Raji (cell line): ENCODE results near the gene BMP2K.

Experiments used
- POLR2A ChIP-seq: IDR thresholded peaks from 2 replicates; pipeline ENCODE4 v1.6.1; 2011; ENCODE audit warnings: low read depth, low read length, control low read depth; ENCODE audit not compliant: insufficient read depth

The BMP2K gene

GRCh38 chr4:78870056-78870455, 93.9 kb downstream of the BMP2K start:
- TF ChIP-seq POLR2A, result no peak

- no peak for TF ChIP-seq POLR2A
These were observed 100.6 kb downstream of the BMP2K start for GRCh38 chr4:78876568-78877320.

GRCh38 chr4:78878031-78878430, 101.9 kb downstream of the BMP2K start:
- TF ChIP-seq POLR2A, result no peak

GRCh38 chr4:78880874-78881492, 104.8 kb downstream of the BMP2K start:
- TF ChIP-seq POLR2A, result no peak

GRCh38 chr4:78885598-78885997, 109.4 kb downstream of the BMP2K start:
- TF ChIP-seq POLR2A, result no peak

- TF ChIP-seq POLR2A, result no peak
These were observed 113.8 kb downstream of the BMP2K start for GRCh38 chr4:78889955-78890354.

- TF ChIP-seq POLR2A, result no peak
These were observed 123.2 kb downstream of the BMP2K start for GRCh38 chr4:78899302-78899701.

- TF ChIP-seq POLR2A, result no peak
These were observed 125.7 kb downstream of the BMP2K start for GRCh38 chr4:78901882-78902281.

- no peak for TF ChIP-seq POLR2A
These were observed 126.1 kb downstream of the BMP2K start for GRCh38 chr4:78902298-78902697.

- TF ChIP-seq POLR2A, result no peak
These were observed 128.0 kb downstream of the BMP2K start for GRCh38 chr4:78904143-78904542.

GRCh38 chr4:78907638-78908037, 131.5 kb downstream of the BMP2K start:
- TF ChIP-seq POLR2A, result no peak

GRCh38 chr4:78910612-78911011, 134.5 kb downstream of the BMP2K start:
- TF ChIP-seq POLR2A, result no peak

- no peak for TF ChIP-seq POLR2A
These were observed 146.1 kb downstream of the BMP2K start for GRCh38 chr4:78922207-78922606.

GRCh38 chr4:78923464-78924312, 147.5 kb downstream of the BMP2K start:
- TF ChIP-seq POLR2A, result no peak

GRCh38 chr4:78926826-78927225, 150.7 kb downstream of the BMP2K start:
- no peak for TF ChIP-seq POLR2A

GRCh38 chr4:78928835-78929234, 152.7 kb downstream of the BMP2K start:
- TF ChIP-seq POLR2A, result no peak

- TF ChIP-seq POLR2A, result no peak
These were observed 154.0 kb downstream of the BMP2K start for GRCh38 chr4:78930016-78930629.
